PC-3 (cell line): ENCODE measurements around the gene GP1BA. TPM values are rescaled to one million over a fixed set of nuclear protein-coding genes. Genes with fewer than 3 reads are reported as not detected.

Source experiments
- ATAC-seq: fragments of 200-7000 bp; cut with Tn5 transposase; 2 replicates; pipeline ENCODE4 v1.9.1; 2020; ENCODE audit warnings: mild to moderate bottlenecking, moderate library complexity
- BruUV-seq: library from RNA; stranded (reverse); fragments of 400-500 nt; replicated peaks from 2 replicates; lab custom pipeline; 2021; lab: Mats Ljungman, UMichigan
- CTCF ChIA-PET: fragments of 300-600 bp; sonication (Branson Sonifier 250); formaldehyde crosslinking; loops from one replicate; lab custom pipeline; 2022; ENCODE audit warnings: antibody characterized with exemption; lab: Charles Lee
- POLR2A ChIA-PET: fragments of 300-600 bp; sonication (Branson Sonifier 250); formaldehyde crosslinking; loops from one replicate; lab custom pipeline; 2022; ENCODE audit warnings: antibody characterized with exemption; ENCODE audit not compliant: unreplicated experiment; lab: Charles Lee
- DNase-seq: peaks from one replicate; pipeline ENCODE4 v3.0.0-alpha.2; 2015
- H2AFZ ChIP-seq: fragments of 300-600 bp; sonication (generic); 2 replicates; pipeline ENCODE4 v1.6.0; 2016; ENCODE audit warnings: antibody characterized with exemption, low read length
- H3F3A ChIP-seq: fragments of 300-600 bp; sonication (generic); one replicate; pipeline ENCODE4 v1.6.0; 2017; ENCODE audit warnings: antibody characterized with exemption, low read length, control low read depth, mild to moderate bottlenecking; ENCODE audit not compliant: unreplicated experiment
- H3K27ac ChIP-seq: fragments of 300-600 bp; sonication (generic); 2 replicates; pipeline ENCODE4 v1.5.1; 2016; ENCODE audit warnings: mild to moderate bottlenecking, low read length
- H3K27me3 ChIP-seq: fragments of 300-600 bp; sonication (generic); 2 replicates; pipeline ENCODE4 v1.6.1; 2016; ENCODE audit warnings: low read length, mixed read lengths
- H3K36me3 ChIP-seq: fragments of 300-600 bp; sonication (generic); 2 replicates; pipeline ENCODE4 v1.6.1; 2016; ENCODE audit warnings: low read depth, mixed run types, low read length, mixed read lengths
- H3K4me1 ChIP-seq: fragments of 300-600 bp; sonication (generic); 2 replicates; pipeline ENCODE4 v1.5.1; 2016; ENCODE audit warnings: low read length; ENCODE audit not compliant: insufficient read depth
- H3K4me2 ChIP-seq: fragments of 300-600 bp; sonication (generic); 2 replicates; pipeline ENCODE4 v1.6.0; 2016; ENCODE audit warnings: low read length
- H3K4me3 ChIP-seq: fragments of 300-600 bp; sonication (generic); 2 replicates; pipeline ENCODE4 v1.5.1; 2016; ENCODE audit warnings: mild to moderate bottlenecking, low read length, mixed read lengths
- H3K79me2 ChIP-seq: fragments of 300-600 bp; sonication (generic); 2 replicates; pipeline ENCODE4 v1.6.1; 2017; ENCODE audit warnings: low read length, mixed read lengths
- H3K9ac ChIP-seq: fragments of 300-600 bp; sonication (generic); 2 replicates; pipeline ENCODE4 v1.6.0; 2016; ENCODE audit warnings: mild to moderate bottlenecking, low read length
- H3K9me2 ChIP-seq: fragments of 300-600 bp; sonication (generic); replicated peaks from 2 replicates; pipeline ENCODE4 v1.6.1; 2016; ENCODE audit warnings: mixed run types, low read length, mixed read lengths
- H3K9me3 ChIP-seq: fragments of 300-600 bp; sonication (generic); 2 replicates; pipeline ENCODE4 v1.6.1; 2016; ENCODE audit warnings: low read length, mixed read lengths
- H4K20me1 ChIP-seq: fragments of 300-600 bp; sonication (generic); 2 replicates; pipeline ENCODE4 v1.6.1; 2016; ENCODE audit warnings: low read length, mixed read lengths
- CTCF ChIP-seq: fragments of 300-600 bp; sonication (generic); conservative IDR thresholded peaks from 2 replicates; pipeline ENCODE4 v1.5.1; 2017; ENCODE audit warnings: antibody characterized with exemption, low read depth, mild to moderate bottlenecking, low read length
- EZH2 ChIP-seq: fragments of 300-600 bp; sonication (generic); IDR thresholded peaks from one replicate; pipeline ENCODE4 v1.6.1; 2017; ENCODE audit warnings: antibody characterized with exemption, mild to moderate bottlenecking, low read length; ENCODE audit not compliant: unreplicated experiment
- EZH2phosphoT487 ChIP-seq: fragments of 300-600 bp; sonication (generic); IDR thresholded peaks from 2 replicates; pipeline ENCODE4 v1.6.1; 2018; ENCODE audit warnings: mild to moderate bottlenecking, antibody characterized with exemption, low read length, borderline replicate concordance
- intact Hi-C: fragments of 100-400 bp; cut with micrococcal nuclease; formaldehyde crosslinking; loops from 2 replicates; pipeline ENCODE4 v1.9.0; 2023
- total RNA-seq: library from RNA; depleted of rRNA; stranded (reverse); fragments of >200 nt; gene quantifications from 2 replicates; pipeline ENCODE4 v1.2.3, GENCODE V29; 2014

GP1BA gene
- total RNA-seq, 1 experiment from 2014 or later, result not detected

GRCh38 chr17:4953451-4953961 lies 21.4 kb downstream of the GP1BA start:
- H3K36me3 ChIP-seq, result no peaks in the 10 kb centered on the region

DNA sequence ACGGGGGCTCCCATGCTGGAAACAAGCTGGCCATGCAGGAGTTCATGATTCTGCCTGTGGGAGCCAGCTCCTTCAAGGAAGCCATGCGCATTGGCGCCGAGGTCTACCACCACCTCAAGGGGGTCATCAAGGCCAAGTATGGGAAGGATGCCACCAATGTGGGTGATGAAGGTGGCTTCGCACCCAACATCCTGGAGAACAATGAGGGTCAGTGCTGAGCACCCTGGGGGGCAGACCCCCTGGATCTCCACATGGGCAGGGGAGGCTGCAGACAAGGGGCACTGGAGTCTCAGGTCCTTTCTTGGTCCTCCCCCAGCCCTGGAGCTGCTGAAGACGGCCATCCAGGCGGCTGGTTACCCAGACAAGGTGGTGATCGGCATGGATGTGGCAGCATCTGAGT lies 23.0 kb downstream of the GP1BA start:
- TF ChIP-seq CTCF (no peak), EZH2 (no peak), EZH2phosphoT487 (no peak)
- Histone ChIP-seq H3K4me3 (no peak overlapping the region), H3K9me3 (no peaks in the 10 kb centered on the region), H3K79me2 (no peaks in the 10 kb centered on the region), H3K4me1 (peaks cover 8% of the 10 kb centered on the region), H3K27ac (no peak overlapping the region), H2AFZ (no peak overlapping the region), H3K9ac (no peak overlapping the region), H3K4me2 (no peak overlapping the region), H3F3A (no peaks in the 10 kb centered on the region), H4K20me1 (no peaks in the 10 kb centered on the region), H3K36me3 (no peaks in the 10 kb centered on the region), H3K9me2 (no peaks in the 10 kb centered on the region), H3K27me3 (no peaks in the 10 kb centered on the region)
- ATAC-seq, result no peak
- intact Hi-C loops, result no loop called here
- ChIA-PET CTCF (no interaction called here), POLR2A (no interaction called here)
- DNase-seq, result no peak
- BruUV-seq, result no TSS peak

More at GRCh38 chr17:4953451-4953961, 21.4 kb downstream of the GP1BA start:
- no peak for TF ChIP-seq EZH2
- no peak for TF ChIP-seq EZH2phosphoT487
- TF ChIP-seq CTCF, result no peak
- Histone ChIP-seq H3K9me3 (no peaks in the 10 kb centered on the region), H3K27me3 (no peaks in the 10 kb centered on the region), H3F3A (no peaks in the 10 kb centered on the region), H3K9me2 (no peaks in the 10 kb centered on the region), H3K4me3 (no peak overlapping the region), H3K9ac (no peak overlapping the region), H2AFZ (no peak overlapping the region), H3K79me2 (peaks cover 1% of the 10 kb centered on the region; the same call in 1 of the 2 replicates), H4K20me1 (no peaks in the 10 kb centered on the region), H3K4me2 (no peak overlapping the region), H3K27ac (no peak overlapping the region), H3K4me1 (peaks cover 9% of the 10 kb centered on the region)
- ATAC-seq (no peak), DNase-seq (no peak)
- ChIA-PET CTCF (no interaction called here), POLR2A (no interaction called here)
- no TSS peak for BruUV-seq
- intact Hi-C loops, result no loop called here

GRCh38 chr17:4956493-4957061 lies 24.5 kb downstream of the GP1BA start:
- ChIA-PET CTCF (no interaction called here), POLR2A (no interaction called here)
- no peak overlapping the region for H3K27ac ChIP-seq
- no TSS peak for BruUV-seq
- ATAC-seq, result no peak
- no peak for TF ChIP-seq EZH2
- TF ChIP-seq CTCF, result peak; percentile 22; the same call in 1 of the 2 replicates
- intact Hi-C loops, result no loop called here
- DNase-seq, result no peak
- no peaks in the 10 kb centered on the region for H3F3A ChIP-seq
- H3K9me2 ChIP-seq, result no peaks in the 10 kb centered on the region
- no peaks in the 10 kb centered on the region for H3K79me2 ChIP-seq
- no peak overlapping the region for H2AFZ ChIP-seq
- H3K4me2 ChIP-seq, result no peak overlapping the region
- H3K4me1 ChIP-seq, result no peaks in the 10 kb centered on the region
- no peaks in the 10 kb centered on the region for H4K20me1 ChIP-seq
- H3K36me3 ChIP-seq, result no peaks in the 10 kb centered on the region
- no peak overlapping the region for H3K9ac ChIP-seq
- H3K9me3 ChIP-seq, result no peaks in the 10 kb centered on the region
- H3K27me3 ChIP-seq, result no peaks in the 10 kb centered on the region
- H3K4me3 ChIP-seq, result no peak overlapping the region
